ACHN (cell line): ENCODE data around the gene RNF19B.
"Not testable (repeated sequence)": the region's sequence is repeated elsewhere in the genome, so short reads cannot be mapped to it uniquely, and the experiment has no call there.

Experiments used
- DNase-seq: peaks from one replicate; pipeline ENCODE4 v3.0.0-alpha.2; 2015
- in situ Hi-C: cut with HindIII; loops from 2 replicates; pipeline ENCODE4 v1.10.0; 2017; ENCODE audit warnings: low sequenced_read_pairs, low pct_ligation_motif_present, low pct_unique_long_range_greater_than_20kb

Gene RNF19B

DNA sequence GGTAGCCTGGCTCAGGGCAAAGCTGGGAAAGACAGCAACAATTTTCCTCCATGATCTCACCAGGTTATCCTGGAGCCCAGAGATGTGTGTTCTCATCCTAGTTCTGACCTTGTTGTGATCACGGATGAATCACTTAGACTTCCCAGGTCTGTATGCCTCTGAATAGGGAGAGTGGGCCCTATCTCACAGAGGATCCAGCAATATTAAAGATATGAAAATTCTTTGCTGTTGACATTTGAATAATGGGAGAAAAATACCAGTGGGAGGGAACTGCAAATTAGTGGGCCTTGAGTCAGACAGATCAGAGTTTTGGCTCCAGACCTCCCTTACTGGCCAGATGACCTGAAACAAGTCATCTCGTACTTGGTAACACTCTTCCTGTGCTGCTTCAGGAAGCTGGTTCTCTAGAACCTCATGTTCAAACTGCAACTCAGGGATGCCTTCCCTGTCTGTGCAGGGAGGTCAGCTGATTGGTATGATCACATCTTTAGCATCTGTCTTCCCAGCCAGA, 32.8 kb upstream of the RNF19B start:
- DNase-seq: no peak

GRCh38 chr1:32993324-32993636, 28.7 kb upstream of the RNF19B start:
- DNase-seq, in situ Hi-C loops: not testable (repeated sequence)

More for the DNA sequence above, 32.8 kb upstream of the RNF19B start:
- in situ Hi-C loops: no loop called here

- DNase-seq: peak; percentile 89
- in situ Hi-C loops: no loop called here
Measured at GRCh38 chr1:32992489-32993323, 28.1 kb upstream of the RNF19B start.

DNA sequence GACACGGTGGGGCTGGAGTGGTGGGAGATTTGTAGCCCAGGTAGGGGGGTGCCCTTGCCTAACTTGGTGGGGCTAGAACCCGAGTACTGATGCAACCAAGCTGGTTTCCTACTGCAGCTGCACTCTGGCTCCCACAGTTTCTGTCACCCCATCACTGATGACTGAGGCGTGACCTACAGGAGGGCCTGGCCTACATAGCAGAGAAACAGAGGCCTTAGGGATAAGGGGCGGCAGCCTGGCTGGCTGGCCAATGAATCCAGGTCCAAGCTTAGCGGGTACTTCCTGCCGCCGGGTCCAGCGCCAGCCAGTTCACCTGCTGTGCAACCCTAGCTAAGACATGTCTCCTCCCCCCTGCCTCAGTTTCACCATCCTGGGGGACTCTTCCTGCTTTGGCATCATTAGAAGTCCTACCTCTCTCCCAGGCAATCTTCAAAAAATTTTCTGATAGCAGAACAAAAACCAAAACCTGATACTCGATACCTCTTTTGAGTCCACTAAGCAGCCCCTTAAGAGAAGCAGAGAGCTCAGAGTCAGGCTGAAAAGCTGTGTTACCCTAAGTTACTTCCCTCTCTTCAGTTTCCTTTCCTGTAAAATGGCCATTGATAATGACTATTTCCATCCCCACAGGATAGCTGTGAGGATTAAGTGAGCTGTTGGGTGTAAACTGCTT, 27.3 kb upstream of the RNF19B start:
- in situ Hi-C loops: no loop called here

DNA sequence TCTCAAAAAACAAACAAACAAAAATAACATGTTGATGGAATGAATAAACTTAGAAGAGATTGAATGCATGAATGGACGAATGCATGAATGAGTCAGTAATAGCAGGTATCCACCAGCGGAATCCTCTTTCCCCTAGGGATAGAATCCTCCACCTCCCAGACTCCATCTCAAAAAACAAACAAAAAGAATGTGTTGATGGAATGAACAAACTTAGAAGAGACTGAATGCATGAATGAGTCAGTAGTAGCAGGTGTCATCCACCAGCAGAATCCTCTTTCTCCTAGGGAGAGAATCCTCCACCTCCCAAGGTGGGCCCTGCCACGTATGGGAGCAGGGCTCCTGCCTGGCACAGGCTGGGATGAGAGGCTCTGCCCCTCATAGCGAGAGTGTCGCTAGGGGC, 26.8 kb upstream of the RNF19B start:
- peak; percentile 22 for DNase-seq
- in situ Hi-C loops: no loop called here

More for the DNA sequence above, 27.3 kb upstream of the RNF19B start:
- no peak for DNase-seq

DNA sequence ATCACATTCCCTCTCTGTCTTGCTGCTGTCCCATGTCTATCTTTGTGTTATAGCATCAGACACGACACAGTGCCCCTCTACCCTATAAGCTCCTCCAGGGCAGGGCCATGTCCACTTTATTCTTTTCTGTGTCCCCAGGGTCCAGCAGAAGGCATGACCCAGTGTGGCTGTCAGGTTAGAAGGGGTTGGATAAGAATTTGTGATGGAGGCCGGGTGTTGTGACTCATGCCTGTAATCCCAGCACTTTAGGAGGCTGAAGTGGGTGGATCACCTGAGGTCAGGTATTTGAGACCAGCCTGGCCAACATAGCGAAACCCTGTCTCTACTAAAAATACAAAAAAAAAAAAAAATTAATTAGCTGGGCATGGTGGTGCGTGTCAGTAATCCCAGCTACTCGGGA, 26.3 kb upstream of the RNF19B start:
- DNase-seq: no peak
- in situ Hi-C loops: no loop called here

GRCh38 chr1:32989160-32990050, 24.8 kb upstream of the RNF19B start:
- DNase-seq: peak; percentile 88
- in situ Hi-C loops: no loop called here

DNA sequence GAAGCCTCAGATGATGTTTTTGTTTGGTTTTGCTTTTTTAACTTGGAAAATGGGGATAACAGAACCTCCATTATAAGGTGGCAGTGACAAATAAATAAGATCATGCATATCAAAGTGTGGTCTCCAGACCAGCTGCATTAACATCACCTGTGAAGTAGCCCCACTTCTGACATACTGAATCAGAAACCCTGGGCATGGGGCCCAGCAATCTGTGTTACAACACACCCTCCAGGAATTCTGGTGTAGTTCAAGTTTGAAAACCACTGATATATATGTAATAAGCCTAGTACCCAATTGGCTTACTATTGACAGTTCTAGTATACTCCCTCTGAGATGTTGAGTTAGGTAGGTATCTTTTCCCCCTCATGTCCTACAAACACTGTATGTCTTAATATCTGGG, 24.1 kb upstream of the RNF19B start:
- in situ Hi-C loops: no loop called here
- peak; percentile 75 for DNase-seq

DNA sequence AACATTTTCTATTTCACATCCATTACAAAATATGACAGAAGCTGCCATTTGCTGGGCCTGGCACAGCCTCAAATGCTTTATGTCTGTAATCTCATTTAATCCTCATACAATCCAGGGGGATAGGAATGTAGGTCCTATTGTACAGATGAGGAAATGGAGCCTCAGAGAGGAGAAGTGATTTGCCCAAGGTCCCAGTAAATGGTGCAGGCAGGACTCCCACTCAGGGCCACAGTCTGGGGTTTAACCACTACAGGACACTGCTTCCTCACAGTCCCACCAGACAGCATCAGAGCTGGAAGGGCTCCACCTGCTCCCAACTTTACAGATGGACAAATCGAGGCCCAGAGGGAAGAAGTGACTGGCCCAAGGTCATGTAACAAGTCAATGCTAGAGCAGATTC, 20.6 kb upstream of the RNF19B start:
- DNase-seq: no peak
- in situ Hi-C loops: no loop called here

DNA sequence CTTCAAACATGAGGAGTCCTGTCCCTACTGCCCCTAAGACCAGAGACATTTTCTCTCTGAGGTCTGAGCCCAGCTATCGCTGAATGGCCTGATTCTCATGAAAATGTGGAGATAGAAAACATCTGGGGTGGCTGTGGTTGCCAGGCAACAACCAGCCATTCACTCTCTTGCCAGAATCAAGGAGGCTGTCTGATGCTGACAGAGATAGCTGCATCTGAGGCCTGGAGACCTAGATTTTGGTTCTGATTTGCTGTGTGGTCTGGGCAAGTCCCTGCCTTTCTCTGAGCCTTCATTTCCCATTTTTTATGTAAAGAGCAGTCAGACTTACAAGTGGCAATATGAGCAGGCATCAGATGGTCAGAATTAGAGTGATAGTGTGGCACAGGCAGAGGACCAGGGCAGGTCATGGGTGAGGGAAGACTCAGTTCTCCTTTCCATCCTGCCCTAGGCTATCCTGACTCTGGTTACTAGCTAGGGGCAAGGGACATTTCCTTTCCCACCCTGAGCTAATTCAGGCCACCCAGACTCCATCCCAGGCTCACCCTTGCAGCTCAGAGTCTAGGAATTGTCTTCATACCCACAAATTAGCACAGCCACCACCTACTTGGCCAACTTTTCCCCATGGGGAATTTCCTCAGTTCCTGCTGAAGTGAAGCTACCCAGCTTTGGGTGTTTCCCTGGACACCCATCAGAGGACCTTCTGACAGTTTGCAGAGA, 20.0 kb upstream of the RNF19B start:
- in situ Hi-C loops: no loop called here

DNA sequence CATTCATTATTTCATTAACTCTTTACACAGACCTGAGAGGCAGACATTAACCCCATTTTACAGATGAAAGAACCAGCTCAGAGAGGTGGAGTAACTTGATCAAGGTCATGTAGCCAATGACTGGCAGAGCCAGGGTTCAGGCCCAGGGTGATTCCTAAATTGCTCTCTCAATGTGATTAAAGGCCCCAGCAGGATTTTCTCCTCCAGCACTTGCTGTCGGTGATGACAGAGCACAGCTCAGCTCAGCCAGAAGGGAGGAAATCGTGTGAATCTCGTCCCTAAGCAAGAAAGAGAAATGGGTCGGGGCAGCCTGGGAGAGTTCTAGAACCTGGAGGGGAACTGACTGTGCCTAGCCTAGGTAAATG, 19.5 kb upstream of the RNF19B start:
- no peak for DNase-seq

More for the DNA sequence above, 20.0 kb upstream of the RNF19B start:
- DNase-seq: no peak

DNA sequence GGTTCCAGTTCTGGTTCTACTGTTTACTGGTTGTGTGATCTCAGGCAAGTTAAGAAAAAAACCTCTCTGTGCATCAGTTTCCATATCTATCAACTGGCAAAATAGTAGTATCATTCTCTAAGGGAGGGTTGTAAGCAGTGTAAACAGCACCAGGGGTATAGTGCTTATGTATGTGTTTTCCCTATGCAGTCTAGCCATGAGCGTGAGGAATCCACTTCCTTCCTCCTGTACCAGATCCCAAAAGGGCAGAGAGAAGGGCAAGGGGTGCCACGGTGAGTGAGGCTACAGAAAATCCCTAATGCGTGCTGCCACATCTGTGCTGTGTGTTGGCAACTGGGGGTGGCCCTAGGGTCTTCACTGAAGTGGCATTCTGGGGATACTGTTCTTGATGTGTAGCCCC, 18.4 kb upstream of the RNF19B start:
- in situ Hi-C loops: no loop called here
- DNase-seq: no peak

More for the DNA sequence above, 19.5 kb upstream of the RNF19B start:
- in situ Hi-C loops: no loop called here

GRCh38 chr1:32981003-32981901, 16.6 kb upstream of the RNF19B start:
- in situ Hi-C loops: no loop called here
- peak; percentile 83 for DNase-seq

GRCh38 chr1:32980080-32980479, 15.5 kb upstream of the RNF19B start:
- in situ Hi-C loops: no loop called here
- DNase-seq: no peak

GRCh38 chr1:32978854-32979253, 14.2 kb upstream of the RNF19B start:
- no peak for DNase-seq
- in situ Hi-C loops: no loop called here

DNA sequence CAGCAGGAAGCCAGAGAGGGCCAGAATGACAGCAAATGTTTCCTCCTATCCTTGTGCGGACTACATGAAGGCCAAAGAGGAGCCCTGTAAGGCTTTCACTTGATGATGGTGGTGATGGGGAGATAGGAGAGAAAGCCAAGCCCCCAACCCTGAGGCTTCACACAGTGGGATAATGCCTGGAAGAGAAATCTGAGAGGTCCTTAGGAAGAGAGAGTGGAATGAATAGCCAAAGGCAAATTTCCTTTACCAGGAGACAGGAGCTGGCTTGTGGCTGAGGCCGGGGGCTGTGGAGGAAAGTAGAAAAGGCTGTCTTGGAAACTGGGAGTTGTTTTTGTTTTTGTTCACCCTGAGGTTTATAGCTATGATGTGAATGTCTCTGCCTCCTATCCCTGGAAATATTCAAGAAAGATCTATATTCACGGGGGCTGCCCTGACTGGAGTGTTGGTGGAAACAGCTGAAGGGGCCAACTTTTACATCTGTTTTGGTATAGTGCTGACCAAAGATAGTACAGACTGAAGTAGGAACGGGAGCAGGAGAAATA, 13.0 kb upstream of the RNF19B start:
- in situ Hi-C loops: no loop called here
- no peak for DNase-seq

DNA sequence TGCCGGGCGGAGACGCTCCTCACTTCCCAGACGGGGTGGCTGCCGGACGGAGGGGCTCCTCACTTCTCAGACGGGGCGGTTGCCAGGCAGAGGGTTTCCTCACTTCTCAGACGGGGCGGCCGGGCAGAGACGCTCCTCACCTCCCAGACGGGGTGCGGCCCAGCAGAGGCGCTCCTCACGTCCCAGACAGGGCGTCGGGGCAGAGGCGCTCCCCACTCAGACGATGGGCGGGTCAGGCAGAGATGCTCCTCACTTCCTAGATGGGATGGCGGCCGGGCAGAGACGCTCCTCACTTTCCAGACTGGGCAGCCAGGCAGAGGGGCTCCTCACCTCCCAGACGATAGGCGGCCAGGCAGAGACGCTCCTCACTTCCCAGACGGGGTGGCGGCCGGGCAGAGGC, 10.4 kb upstream of the RNF19B start:
- in situ Hi-C loops, DNase-seq: not testable (repeated sequence)
